ENCODE data around the gene RBM33.

Gene RBM33

DNA sequence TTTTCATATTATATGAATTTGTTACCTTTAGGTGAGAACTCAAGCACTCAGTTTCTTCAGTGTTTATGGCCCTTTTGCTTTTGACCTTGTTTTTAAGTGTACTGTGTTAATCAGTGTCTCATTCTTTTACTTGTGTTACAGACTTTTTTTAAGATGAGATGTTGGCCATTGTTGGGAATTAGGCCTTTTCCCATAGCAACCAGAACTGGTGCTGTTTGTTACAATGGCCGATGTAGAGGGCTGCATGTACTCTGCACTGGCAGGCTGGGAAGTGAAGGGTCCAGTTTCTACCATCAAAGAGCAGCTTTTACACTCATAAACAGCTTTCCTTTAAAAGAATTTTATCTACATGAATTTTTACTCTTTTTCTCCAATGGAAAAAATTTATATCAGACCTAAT lies 102.7 kb downstream of the RBM33 start:
- no peak for DNase-seq (ENCODE audit: low read depth)

DNA sequence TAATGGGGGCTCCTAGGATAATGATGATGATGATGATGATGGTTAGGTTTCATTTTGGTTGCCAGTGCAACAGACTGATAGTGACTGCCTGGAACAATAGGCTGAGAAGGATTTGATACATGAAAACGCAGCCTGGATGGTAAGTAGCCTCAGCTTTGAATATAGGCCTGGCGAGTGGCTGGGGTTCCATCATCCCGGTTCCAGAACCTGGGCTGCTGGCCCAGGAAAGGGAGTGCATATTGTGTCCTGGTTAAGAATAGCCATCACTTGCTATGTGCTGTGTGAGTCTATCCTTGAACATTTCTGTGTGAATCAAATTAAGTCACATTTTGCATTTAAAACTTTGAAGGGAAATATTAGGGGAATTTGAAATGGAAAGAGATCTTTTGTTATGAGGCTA lies 105.1 kb downstream of the RBM33 start:
- DNase-seq (ENCODE audit: low read depth), result no peak

DNA sequence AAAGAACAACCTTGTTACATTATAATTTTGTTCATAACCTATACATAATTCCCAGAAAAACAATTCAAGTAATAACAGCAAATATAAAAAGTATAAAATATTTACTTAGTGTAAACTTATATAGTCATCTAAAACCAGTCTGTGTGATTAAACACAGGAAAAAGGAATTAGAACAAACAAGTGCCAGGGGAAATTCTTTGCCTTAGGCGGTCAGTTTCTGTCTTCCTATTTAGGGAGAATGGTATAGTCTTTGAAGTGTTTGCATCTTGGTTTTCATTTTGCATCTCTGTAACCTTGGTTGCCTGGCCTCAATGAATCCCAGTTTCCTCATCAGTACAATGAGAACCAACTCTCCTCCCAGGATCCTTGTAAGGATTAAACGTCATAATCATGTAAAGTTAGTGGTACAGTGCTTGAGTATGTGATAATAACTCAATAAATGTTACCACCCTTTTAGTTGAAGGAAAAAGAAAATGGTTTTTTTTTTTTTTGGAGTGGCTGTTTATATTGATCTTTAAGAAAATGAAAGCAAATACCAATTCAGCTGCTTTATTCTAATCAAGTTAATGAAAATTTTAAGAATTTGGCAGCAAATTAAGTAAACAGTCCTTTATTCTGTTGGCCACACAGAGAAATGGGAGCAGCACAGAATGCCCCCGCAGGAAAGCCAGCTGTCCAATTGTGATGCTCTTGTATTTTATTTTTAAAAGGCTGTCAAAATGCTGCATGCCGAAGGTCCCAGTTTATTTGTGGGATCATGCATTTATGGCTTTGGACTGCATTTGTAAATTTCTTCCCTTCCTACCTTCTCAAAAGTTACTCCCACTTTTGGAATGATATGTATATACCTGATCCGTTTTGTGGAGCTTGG lies 106.0 kb downstream of the RBM33 start:
- DNase-seq (ENCODE audit: low read depth), result no peak

DNA sequence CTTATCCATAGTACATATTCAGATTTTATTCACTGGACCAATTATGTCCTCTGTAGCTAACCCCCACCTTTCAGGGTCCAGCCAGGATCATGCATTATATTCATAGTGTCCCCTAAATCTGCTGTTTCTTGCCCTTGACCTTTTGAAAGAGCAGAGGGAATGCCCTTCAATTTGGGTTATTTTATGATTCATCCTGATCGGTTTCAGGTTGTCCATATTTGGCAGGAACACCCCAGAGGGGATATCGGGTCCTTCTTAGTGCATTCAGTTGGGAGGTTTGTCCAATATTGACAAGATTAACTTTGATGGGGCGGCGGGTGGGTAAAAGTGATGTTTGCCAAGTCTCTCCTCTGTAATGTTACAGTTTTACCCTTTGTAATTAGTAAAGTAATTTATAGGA lies 106.9 kb downstream of the RBM33 start:
- no peak for DNase-seq (ENCODE audit: low read depth)

DNA sequence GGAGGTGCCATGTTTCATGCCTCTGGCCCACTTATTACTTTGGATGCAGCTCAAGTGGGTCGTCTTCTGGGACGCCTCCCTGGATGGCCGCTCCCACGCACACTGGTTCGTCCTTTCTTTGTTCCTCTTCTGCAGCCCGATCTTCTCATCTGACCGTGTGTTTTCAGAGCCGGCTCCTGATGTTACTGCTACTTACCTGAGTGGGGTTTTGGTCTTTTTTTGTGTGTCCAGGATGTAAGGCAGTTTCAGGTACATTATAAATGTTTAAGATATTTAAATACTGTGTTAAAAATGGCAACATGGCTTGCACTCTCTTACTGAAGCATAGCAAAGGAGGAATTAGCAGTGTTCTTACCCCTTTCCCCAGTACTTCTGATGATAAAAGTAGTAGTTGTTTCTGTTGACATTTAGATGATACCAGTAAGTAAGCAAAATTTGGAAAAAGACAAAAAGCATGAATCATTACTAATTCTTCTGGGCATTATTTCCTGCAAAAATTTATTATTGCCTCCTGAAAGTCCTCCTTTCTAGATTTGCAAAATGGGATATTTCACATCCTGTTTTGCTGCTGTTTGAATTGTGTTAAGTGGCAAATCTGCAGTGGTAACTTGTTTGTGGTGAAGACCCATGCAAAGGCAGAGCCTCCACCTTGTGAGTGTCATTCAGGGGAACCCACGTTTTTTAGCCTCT lies 108.4 kb downstream of the RBM33 start:
- no peak for DNase-seq (ENCODE audit: low read depth)

DNA sequence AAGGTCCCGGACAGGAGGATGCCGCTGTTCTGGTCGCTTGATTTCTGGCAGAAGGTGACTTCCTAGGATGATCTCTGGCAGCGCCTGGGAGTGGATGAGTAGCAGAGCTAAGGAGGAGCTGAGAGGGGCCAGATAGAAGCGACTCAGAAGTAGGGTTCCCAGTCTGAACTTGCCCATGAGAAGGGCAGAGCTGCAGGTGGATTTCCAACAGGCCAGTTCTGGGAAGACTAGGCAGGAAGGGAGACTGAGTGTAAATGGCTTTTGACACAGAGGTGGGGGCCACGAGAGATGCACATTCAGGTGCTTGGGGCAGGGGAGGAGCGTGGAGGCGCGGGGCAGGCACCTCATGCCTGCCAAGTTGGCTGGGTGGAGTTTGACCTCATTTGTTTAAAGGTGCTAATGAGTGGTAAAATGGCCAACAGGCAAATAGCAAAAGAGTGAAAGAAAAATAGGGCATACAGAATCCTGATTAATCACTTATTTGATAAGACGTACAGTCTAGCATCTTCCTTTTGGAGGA lies 109.0 kb downstream of the RBM33 start:
- DNase-seq (ENCODE audit: low read depth), result no peak

DNA sequence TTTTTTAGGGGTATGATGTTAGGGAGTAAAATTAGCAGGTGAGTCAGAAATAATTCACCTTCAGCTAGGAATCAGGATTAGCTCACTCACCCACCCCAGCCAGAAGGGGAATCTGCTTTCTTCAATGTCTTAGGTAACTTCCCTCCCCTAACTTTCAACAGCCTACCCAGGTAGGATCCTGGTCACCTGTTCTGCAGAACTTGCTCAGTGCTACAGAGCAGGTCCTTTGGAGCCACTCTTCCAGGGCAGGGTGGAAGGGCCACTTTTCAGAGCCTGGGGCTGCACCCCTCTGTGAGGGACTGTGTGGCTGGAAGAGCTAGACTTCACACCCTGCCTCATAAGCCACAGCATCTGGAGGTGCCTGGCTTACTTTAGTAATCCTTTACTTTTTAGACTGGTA lies 109.7 kb downstream of the RBM33 start:
- no peak for DNase-seq (ENCODE audit: low read depth)

DNA sequence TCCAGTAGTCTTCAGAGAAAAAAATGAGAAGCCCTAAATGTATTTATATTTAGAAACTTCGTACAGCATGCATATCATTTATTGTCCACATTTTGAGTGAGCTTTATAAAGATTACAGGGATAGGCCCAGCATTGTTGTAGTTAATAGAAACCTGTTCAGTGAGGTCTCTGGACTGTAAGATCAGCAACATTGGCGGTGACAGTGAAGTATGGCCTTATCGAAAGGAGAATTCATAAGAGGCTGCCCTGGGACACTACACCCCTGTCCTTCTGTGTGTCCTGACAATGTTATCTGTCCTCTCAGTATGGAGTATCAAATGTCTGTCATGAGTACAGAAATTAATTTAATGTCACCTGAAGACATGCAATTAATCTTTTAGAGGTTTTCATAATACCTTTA lies 110.6 kb downstream of the RBM33 start:
- no peak for DNase-seq (ENCODE audit: low read depth)

DNA sequence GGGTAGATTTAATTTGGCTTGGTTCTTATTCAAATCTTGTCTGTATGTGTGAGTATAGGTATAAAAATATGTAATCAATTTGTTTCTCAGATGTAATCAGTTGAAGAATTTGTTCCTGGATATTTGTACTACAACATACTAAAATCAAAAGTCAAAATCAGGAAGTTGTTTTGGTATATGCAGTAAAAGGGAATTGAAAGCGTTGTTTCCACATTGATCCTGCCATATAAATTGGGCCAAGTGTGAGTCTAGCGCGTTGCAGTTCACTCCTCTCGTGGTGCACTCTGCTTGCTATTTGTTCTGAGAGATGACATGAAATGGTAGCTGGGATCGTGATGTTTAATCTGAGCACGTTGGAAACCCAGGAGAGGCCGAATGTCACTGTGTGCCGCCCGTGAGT lies 111.9 kb downstream of the RBM33 start:
- DNase-seq (ENCODE audit: low read depth), result no peak

DNA sequence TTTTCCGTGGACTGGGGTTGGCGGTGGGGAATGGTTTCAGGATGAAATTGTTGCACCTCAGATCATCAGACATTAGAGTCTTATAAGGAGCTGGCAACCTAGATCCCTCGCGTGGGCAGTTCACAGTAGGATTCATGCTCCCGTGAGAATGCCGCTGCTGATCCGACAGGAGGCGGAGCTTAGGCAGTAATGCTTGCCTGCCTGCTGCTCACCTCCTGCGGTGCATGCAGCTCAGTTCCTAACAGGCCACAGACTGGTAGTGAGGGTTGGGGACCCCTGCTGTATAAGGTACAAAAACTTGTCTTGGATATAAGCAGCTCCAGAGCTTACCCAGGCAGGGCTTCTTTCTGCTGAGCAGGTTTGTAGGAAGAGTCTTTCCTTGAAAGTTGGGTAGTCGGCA lies 113.9 kb downstream of the RBM33 start:
- no peak for DNase-seq (ENCODE audit: low read depth)

DNA sequence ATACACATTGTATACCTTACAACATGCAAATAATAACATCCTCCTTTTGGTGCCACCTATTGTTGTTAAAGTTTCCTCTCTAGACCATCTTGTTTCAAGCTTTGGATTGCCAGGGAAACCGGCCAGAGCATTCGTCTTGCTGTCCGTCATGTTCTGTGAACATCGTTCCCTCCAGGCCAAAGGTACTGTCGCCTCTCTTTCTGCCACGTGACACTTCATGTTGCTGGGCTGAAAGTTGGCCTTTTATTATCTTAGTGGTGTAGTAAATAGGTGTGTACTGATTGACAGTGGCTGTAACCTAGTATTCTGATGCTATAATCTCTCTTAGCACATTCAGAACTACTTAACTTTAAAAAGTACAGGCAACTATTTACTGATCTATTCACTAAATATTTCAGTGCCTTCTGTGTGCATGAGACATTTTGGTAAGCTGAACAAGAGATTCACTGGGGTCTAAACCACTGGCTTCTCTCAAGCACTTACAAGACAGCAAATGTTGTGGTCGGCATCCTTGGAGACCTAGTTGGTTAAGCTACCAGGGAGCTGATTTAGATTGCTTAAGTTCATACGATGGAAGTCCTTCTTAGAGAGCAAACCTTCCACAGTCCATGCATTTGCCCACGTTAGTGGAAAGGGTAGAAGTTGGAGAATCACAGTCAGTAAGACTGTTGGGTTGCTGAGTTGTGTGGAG lies 115.4 kb downstream of the RBM33 start:
- DNase-seq (ENCODE audit: low read depth), result no peak

DNA sequence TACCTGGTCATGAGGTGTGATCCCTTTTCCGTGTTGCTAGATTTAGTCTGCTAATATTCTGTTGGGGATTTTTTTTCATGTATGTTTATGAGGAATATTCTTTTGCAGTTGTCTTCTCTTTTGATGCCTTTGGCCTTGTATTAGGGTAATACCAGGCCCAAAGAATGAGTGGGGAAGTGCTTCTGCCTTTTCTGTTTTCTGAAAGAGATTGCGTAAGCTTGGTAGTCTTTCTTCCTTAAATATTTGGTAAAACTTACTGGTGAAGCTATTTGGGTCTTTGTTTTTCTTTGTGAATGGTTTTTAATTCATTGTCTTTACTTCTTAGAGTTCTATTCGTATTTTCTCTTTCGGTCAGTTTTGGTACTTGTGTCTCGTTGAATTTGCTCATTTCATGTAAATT lies 116.7 kb downstream of the RBM33 start:
- no peak for DNase-seq (ENCODE audit: low read depth)

DNA sequence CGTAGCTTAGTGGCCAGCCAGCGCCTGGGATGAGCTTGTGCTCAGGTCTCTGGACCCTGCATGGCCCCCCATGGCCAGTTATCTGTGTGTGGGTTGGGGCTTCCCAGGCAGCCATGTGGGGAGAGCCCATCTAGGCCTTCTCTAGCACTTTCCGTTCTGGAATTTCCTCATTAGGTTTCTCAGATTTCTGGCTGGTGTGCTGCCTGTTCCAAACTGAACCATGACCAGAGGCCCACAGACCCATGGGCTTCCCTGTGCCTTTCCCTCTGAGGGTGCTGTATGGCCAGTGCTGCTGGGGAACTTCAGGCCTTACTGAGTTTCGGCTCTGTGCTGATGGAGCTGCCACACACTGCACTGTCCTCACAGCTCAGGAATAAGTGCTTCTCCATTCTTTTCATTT lies 117.6 kb downstream of the RBM33 start:
- DNase-seq (ENCODE audit: low read depth), result no peak

DNA sequence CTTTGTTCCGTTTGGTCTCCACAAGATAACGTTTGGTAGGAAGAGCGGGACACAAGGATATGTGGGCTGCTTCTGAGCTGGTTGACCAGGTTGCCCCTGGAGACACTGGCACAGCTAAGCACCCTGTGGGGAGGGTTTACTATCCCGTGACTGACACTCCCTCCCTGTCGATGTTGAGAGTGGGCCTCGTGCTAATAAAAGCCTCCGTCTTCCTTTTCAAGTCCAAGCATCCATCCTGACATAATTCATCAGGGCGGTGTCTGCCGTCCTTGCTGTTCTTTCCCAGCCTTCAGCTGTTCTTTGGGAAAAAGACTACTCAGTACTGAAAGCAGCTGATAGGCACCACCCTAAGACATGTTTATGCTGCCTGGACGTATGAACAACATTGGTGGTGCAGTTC lies 118.2 kb downstream of the RBM33 start:
- no peak for DNase-seq (ENCODE audit: low read depth)

DNA sequence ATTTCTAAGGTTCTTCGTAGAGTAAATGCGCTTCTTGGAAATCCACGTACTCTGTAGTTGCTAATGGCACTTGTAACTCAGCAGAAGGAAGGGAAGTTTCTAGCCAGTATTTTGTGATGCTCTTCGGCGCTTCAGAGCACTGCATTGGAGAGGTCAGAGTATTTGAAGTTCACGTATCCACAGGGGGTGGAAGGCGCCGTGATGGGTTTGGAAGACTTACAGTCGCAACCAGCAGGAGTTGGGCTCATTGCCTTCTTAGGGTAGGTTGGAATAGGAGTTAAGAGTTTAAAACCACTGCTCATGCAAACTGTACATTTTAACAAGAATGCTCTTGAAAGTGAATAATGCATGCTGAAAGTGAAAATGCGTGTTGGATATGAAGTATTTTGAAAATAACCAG lies 118.7 kb downstream of the RBM33 start:
- DNase-seq (ENCODE audit: low read depth), result no peak

DNA sequence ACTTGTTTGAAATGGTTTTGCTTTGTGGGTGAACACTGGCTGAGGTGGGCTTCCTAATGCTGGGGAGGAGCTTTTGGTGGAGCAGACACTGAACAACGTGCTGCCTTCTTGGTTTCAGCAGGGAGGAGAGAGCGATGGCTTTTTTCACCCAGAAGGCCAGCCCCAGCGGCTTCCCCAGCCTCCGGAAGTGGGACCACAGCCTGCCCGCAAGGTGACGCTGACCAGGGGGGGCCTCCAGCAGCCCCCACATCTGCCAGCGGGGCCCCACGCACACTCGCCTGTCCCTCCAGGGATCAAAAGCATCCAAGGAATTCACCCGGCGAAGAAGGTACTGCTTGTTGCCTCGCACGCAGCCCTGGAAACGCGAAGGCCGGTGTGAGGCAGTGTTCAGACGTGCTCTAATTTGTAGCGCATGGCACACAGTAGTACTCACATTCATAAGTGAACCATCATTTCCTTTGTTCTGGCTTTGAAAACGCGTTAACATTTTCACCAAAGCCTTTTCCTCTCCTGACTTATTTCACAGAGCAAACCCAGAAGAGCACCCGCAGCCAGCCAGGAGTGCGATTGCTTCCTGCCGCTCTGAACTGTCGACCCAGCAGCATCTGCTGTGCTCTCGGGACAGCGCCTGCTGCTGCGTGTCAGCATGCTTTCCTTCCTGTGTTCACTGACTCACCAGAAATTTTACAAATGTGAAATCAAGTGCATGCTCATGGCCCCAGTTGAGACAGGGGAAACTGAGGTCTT lies 119.4 kb downstream of the RBM33 start:
- peak; percentile 31 for DNase-seq (ENCODE audit: low read depth)

DNA sequence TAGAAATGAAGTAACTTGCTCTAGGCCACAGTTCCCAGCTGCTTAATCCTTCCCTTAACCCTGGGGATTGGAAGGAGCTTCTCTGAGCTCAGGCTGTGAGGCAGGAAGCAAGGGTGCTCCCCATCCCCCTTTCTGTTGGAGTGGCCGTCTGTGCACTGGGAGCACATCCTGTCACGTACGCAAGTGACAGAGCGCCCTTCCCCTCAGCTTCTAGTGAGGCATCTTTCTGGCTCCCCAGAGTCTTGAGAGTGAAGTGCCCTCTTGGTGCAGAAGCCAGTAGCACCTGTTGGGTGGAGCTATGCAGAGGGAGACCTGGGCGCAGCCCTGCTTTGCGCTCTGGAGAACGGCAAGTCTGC lies 120.0 kb downstream of the RBM33 start:
- DNase-seq (ENCODE audit: low read depth), result no peak

DNA sequence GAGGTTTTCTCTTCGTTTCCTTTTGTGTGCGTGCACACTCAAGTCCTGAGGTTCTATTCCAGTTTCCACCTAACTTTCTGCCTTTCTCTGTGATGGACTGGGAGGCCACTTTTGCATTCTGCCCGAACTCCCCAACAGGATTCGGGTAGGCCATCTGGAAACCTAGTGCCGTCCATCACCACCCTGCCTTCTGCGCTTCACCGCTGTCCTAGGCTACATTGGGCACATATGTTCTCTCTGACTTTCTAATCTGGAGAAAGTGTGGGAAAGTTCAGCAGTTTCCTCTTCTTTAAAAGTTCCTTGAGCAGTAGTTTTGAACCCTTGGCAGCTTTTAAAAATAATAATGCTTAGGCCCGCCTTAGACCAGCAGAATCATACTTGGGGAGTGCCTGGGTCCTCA lies 121.0 kb downstream of the RBM33 start:
- DNase-seq (ENCODE audit: low read depth), result no peak

DNA sequence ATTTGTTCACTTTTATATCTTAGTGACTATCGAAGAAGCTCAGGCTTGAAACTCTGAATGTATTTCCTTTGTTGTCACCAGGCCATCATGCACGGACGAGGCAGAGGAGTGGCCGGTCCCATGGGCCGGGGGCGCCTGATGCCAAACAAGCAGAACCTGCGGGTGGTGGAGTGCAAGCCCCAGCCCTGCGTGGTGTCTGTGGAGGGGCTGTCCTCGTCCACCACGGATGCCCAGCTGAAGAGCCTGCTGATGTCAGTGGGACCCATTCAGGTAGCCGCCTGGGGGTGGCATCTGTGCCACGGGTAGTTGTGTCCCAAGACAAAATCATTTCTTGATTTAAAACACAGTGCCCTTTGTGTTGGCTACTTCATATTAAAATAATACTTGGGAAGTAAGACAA lies 121.9 kb downstream of the RBM33 start:
- DNase-seq (ENCODE audit: low read depth), result no peak

DNA sequence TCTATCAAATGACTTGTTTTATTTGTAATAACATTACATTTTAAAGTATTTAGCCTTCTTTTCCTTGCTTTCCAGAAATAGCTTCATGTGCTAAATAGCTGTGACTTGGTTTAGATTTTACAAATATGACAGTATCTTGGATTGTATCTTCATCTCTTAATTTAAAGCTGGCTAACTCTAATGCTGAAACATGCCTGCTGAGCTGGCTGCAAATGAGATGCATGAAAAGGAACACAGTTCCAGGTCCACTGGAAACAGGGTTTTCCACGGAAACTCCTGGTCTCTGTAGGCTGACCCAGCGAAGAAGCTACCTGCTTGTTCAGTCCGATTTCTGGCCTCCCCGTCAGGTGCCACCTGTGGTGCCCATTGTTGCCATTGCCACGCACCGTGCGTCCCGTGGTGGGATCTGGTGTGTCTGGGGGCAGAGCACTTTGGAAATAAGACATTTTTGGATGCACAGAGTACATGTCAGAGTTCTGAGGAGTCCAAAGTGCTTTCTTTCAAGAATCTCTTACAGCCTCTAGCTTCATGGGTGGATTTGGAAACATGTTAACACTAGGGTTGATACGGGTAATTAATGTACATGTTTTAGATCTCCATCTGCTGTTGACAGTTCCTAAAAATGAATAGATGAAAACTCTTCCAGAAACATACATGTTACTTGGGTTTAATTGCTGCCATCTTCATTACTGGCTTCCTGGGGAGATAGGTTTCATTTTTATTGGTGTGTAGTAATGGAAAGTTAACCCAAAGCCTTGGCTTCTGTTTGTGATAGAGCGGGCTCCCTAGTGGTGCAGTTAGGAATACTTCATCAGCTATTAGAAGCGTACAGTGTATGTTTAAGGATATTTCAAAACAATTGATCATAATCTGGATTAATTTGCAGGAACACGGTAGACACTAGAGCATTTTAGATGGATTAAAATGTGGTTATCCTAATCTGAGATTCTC lies 122.8 kb downstream of the RBM33 start:
- no peak for DNase-seq (ENCODE audit: low read depth)

DNA sequence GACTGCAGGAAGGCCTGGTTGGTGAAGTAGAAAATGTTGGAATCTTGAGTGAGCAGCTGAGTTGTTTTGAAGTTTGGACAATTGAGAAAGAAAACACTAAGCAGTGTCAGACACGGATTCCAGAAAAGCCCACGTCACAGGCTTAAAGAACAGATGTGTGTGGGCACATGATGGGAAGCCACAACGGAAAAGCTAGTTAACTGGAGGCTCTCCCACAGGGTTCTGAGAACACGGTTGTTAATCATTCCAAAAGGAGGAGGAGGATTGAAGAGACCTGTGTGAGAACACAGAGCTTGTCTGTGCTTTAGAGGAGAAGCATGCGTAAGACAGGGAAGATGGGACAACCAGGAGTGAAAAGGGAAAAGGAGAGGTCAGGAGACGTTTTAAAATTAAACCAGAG lies 125.2 kb downstream of the RBM33 start:
- no peak for DNase-seq (ENCODE audit: low read depth)

Measured in stimulated activated CD4-positive, alpha-beta T cell treated with anti-CD3 and anti-CD28 coated beads, Interleukin-2, amount 100 ng/mL, for 4 hours (primary cell).